Osteocyte (in vitro differentiated cells): ENCODE results near the gene MYH7B. TPM values are rescaled to one million over a fixed set of nuclear protein-coding genes. Genes with fewer than 3 reads are reported as not detected.

ENCODE experiments used
- DNase-seq: peaks from one replicate; pipeline ENCODE4 v3.0.0; 2021; ENCODE audit warnings: mixed read lengths; ENCODE audit not compliant: unreplicated experiment; ENCODE audit errors: extremely low spot score
- H3K27ac Mint-ChIP-seq: one replicate; pipeline ENCODE4 v1.8.0; 2021; ENCODE audit warnings: mild to moderate bottlenecking, mixed read lengths; ENCODE audit not compliant: unreplicated experiment
- H3K27me3 Mint-ChIP-seq: one replicate; pipeline ENCODE4 v1.8.0; 2021; ENCODE audit warnings: mixed read lengths; ENCODE audit not compliant: unreplicated experiment
- H3K36me3 Mint-ChIP-seq: one replicate; pipeline ENCODE4 v1.8.0; 2021; ENCODE audit warnings: mixed read lengths; ENCODE audit not compliant: unreplicated experiment
- H3K4me1 Mint-ChIP-seq: one replicate; pipeline ENCODE4 v1.8.0; 2021; ENCODE audit warnings: mixed read lengths; ENCODE audit not compliant: unreplicated experiment
- H3K4me3 Mint-ChIP-seq: one replicate; pipeline ENCODE4 v1.8.0; 2021; ENCODE audit warnings: mild to moderate bottlenecking, moderate library complexity, mixed read lengths; ENCODE audit not compliant: unreplicated experiment
- H3K9me3 Mint-ChIP-seq: one replicate; pipeline ENCODE4 v1.8.0; 2021; ENCODE audit warnings: mixed read lengths; ENCODE audit not compliant: unreplicated experiment
- CTCF ChIP-seq: fragments of 200-600 bp; sonication (generic); IDR thresholded peaks from 2 replicates; pipeline ENCODE4 v1.5.0; 2021; ENCODE audit warnings: antibody characterized with exemption, mild to moderate bottlenecking, moderate library complexity
- total RNA-seq: library from RNA; stranded (reverse); gene quantifications from 2 replicates; pipeline ENCODE4 v1.2.1, GENCODE V29; 2021

Gene MYH7B
- total RNA-seq, 1 donor from 2014 or later = 0.86 TPM

GRCh38 chr20:34979366-34980153 is 23.9 kb downstream of the MYH7B start:
- no peak for DNase-seq
- no peak overlapping the region for H3K4me3 Mint-ChIP-seq
- TF ChIP-seq CTCF = no peak
- peaks cover 10% of the 10 kb centered on the region for H3K27me3 Mint-ChIP-seq
- H3K9me3 Mint-ChIP-seq = no peaks in the 10 kb centered on the region
- H3K4me1 Mint-ChIP-seq = peaks cover 10% of the 10 kb centered on the region
- no peak overlapping the region for H3K27ac Mint-ChIP-seq
- H3K36me3 Mint-ChIP-seq = no peaks in the 10 kb centered on the region

- peaks cover 13% of the 10 kb centered on the region for H3K4me1 Mint-ChIP-seq
- no peaks in the 10 kb centered on the region for H3K9me3 Mint-ChIP-seq
- H3K27ac Mint-ChIP-seq = no peak overlapping the region
- H3K36me3 Mint-ChIP-seq = no peaks in the 10 kb centered on the region
- DNase-seq = no peak
- no peak for TF ChIP-seq CTCF
- no peak overlapping the region for H3K4me3 Mint-ChIP-seq
- peaks cover 10% of the 10 kb centered on the region for H3K27me3 Mint-ChIP-seq
Measured at GRCh38 chr20:34980543-34981233, 25.0 kb downstream of the MYH7B start.

- H3K4me3 Mint-ChIP-seq = no peak overlapping the region
- H3K36me3 Mint-ChIP-seq = no peaks in the 10 kb centered on the region
- no peak overlapping the region for H3K27ac Mint-ChIP-seq
- TF ChIP-seq CTCF = no peak
- peaks cover 13% of the 10 kb centered on the region for H3K4me1 Mint-ChIP-seq
- H3K27me3 Mint-ChIP-seq = peaks cover 8% of the 10 kb centered on the region
- no peaks in the 10 kb centered on the region for H3K9me3 Mint-ChIP-seq
- DNase-seq = no peak
Measured at GRCh38 chr20:34982270-34983088, 26.8 kb downstream of the MYH7B start.

- peaks cover 8% of the 10 kb centered on the region for H3K27me3 Mint-ChIP-seq
- H3K36me3 Mint-ChIP-seq = no peaks in the 10 kb centered on the region
- DNase-seq = no peak
- no peaks in the 10 kb centered on the region for H3K9me3 Mint-ChIP-seq
- no peak overlapping the region for H3K4me3 Mint-ChIP-seq
- H3K27ac Mint-ChIP-seq = no peak overlapping the region
- no peak for TF ChIP-seq CTCF
- H3K4me1 Mint-ChIP-seq = peaks cover 13% of the 10 kb centered on the region
Measured at GRCh38 chr20:34983089-34983820, 27.6 kb downstream of the MYH7B start.
